GM21447 (cell line): Measurements from ENCODE around the gene PPAT.
"Not testable (repeated sequence)": the region's sequence is repeated elsewhere in the genome, so short reads cannot be mapped to it uniquely, and the experiment has no call there.

Experiments
- ATAC-seq: cut with Tn5 transposase; IDR thresholded peaks from one replicate; pipeline ENCODE4 v1.9.1; 2021; ENCODE audit not compliant: unreplicated experiment

Gene PPAT

DNA sequence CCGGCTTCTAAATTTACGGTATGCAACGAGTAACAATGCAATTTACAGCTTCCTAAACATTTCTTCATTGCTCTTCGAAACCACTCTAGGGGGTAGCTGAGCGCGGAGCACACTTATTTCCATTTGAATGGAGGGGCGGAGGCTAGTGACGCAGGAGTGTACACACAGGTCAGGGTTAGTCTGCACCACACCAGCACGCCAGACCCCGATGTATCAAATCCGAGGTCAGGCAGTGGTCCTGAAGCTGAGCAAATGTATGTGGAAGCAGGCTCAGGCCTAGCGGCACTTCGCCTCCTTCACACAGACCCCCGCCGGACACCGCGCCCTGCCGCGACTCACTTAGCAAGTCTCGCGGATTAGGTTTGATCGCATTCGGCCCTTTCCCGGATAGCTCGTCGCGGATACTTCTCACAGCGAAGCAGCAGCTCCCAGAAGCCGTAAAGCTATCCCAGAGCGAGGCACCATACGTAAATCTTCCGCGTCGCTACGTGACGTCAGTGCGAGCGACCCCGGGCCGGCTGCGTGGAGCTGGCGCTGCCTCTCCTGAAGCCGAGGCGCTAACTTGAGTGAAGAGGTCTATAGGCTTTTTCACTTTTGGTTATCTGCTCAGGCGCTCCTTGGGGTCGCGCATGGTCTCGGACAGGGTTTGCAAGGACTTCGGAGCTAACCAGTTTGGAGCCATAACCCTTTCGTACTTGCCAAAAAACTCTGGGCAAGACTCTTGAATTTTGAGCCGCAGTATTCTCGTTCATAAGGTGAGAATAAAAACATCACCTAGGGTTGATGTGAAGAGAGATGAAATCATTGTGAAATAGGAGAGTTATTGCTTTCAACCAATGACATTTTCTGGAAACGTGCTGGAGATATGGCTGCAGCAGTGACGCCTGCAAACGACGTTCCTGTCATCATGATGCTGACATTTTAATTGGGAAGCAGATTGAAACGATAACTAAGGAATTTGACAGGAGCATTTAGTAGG, 48.1 kb downstream of the PPAT start, which contains the start of gene AASDH:
Gene AASDH, minus strand, starts transcription at position 469 of the 979 bp plus-strand sequence. CDS start 3,192 bp downstream, outside the sequence.
- peak; percentile 94 for ATAC-seq

DNA sequence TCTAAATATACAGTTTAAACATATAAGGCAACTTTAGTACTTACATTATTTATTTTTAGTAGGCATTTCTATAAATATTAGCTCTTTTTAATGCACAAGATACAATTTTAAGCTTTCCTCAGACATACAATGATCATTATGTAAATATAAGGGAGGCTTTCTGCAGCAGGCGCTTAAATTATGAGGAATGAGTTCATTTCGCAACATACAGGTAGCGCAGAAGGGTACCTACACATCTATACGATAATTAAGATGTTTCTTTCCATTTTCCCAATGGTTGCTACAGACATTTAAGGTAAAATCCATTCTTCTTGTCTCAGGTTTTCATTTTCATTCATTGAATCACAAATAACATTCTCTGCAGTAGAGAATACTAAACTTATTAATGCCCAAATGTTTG, 49.3 kb downstream of the PPAT start:
- ATAC-seq, result no peak

DNA sequence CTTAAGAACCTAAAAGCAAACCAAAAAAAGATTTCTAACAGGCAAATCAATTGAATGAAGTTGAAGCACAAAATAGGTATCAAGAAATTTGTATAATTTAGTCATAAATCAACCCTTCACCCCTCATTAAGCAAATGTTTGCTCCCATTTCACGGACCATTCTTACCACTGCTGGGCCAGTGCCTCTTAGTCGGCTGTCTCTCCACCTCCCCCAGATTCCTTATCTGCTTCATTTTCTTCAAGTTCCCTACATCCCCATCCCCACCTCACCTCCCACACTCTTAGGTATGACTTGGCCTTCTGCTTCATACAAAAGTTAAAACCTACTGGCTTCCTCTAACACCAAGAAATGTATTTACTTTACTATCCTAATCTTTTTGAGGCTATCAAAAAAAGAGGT, 60.0 kb downstream of the PPAT start:
- ATAC-seq, result no peak

DNA sequence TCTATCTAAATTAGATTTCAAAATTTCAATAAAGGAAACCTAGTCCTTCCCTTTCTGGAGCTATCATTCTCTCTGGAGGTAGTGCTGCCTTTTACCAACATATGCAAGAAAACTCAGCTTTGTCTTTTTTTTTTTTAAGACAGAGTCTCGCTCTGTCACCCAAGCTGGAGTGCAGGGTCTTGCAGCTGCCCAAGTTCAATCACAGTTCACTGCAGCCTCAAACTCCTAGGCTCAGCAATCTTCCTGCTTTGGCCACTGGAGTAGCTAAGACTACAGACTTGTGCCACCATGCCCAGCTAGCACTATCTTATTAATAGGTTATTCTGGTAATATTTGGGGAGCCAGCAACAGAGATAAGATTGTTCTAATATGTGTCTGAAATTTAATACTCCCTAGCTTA, 60.5 kb downstream of the PPAT start:
- no peak for ATAC-seq

DNA sequence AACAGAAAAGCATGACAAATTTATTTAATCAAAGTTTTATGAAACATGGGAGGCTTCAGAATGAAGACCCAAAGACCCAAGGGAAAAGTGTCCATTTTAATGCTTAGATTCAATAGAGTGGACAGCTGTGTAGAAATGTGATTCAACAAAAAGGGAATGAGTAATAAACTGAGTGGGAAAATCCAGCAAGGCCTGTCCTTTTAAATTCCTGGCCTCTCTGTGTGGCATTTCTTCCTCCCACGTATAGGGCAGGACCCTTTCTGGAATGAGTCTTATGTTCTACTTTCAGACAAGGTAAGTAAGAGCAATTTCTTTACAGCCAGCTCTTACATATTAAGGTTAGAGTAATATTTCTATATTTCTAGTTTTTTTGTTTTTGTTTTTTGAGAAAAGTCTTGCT, 62.6 kb downstream of the PPAT start:
- no peak for ATAC-seq

DNA sequence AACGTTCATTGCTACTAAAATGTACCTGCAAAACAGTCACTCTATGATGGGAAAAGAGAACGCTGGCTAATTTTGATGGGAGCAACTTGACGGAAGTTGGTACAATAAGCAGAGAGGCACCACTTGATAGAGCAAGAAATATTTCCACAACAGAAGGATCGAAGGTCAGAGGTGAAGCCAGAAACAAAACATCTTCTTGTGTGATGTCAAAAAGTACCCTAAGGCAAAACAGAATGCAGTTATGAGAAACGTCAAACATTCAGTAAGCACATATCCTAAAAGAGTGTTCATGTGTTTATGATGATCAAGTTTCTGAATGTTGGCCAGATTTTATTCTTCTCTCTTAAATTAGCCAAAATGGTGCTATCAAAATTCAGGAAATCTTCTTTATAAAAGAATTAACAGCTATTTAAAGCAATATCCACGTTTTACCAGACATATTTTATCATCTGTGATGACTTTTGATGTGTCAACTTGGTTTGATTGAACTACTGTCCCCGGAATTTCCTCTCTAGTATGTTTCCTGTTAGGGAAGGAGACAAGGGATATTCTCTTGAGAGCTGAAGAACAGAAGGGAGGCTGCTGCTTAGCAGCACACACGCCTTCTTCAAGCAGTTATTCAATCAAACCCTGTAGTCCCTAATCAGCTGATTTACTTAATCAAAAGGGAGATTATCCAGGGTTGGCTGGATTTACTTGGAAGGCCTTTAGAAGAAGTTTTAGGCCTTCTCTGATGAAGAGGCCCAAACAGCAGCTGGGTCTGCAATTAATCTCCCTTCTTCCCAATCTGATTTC, 63.8 kb downstream of the PPAT start:
- ATAC-seq, result no peak

DNA sequence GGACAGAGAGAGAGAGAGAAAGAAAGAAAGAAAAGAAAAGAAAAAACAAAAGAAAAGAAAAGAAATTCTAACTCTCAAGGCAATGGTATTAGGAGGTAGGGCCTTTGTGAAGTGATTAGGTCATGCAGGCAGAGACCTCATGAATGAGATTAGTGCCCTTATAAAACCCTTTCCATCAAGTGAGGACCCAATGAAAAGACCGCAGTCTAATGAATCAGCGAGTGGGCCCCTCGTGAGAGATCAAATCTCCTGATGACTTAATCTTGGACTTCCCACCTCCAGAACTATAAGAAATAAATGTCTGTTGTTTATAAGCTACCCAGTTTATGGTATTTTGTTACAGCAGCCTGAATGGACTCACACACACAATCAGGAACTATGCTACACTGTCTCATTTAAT, 65.0 kb downstream of the PPAT start:
- no peak for ATAC-seq

DNA sequence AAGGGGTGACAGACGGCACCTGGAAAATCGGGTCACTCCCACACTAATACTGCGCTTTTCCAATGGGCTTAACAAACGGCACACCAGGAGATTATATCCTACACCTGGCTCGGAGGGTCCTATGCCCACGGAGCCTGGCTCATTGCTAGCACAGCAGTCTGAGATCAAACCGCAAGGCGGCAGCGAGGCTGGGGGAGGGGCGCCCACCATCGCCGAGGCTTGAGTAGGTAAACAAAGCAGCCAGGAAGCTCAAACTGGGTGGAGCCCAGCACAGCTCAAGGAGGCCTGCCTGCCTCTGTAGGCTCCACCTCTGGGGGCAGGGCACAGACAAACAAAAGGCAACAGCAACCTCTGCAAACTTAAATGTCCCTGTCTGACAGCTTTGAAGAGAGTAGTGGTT, 72.4 kb downstream of the PPAT start:
- not testable (repeated sequence) for ATAC-seq

DNA sequence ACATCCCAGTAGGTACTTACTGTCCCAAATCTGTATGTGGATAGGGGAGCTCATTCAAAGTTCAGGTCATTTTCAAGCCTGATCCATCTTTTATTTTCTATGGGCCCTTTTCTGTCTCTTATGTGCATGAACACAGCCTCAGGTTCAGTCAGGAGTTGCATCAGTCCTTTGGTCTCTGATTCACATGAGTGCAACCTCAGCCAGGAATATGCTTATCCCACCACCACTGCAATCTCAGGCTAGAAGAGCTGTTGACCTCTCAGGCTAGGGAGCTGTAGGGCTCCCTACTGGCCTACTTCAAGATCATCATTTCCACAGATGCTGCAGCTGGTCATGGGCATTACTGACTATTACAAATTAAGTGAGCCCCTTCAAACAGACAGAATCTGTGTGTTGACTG, 75.3 kb downstream of the PPAT start:
- no peak for ATAC-seq

DNA sequence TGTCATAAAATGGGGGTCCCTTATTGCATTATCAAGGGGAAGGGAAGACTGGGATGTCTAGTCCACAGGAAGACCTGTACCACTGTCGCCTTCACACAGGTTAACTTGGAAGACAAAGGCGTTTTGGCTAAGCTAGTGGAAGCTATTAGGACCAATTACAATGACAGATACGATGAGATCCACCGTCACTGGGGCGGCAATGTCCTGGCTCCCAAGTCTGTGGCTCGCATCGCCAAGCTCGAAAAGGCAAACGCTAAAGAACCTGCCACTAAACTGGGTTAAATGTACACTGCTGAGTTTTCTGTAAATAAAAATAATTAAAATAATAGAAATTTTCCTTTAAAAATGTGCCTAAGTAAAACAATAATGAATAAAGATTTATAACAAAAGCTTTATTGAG, 78.8 kb downstream of the PPAT start:
- no peak for ATAC-seq

DNA sequence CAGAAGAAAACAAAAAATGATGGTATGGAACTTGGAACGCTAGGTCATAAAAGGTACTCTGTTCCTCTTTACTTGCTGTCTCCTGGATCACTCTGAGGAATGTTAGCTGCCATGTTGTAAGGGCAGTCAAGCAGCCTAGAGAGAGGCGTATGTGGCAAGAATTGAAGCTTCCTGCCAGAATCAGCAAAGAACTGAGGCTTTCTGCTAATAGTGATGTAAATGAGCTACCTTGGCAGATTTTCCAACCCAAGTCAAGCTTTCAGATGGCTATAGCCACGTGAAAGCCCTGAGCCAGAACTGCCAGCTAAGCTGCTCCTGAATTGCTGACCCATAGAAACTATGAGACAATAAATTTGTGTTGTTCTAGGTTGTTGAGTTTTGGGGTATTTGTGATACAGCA, 86.8 kb downstream of the PPAT start:
- no peak for ATAC-seq

DNA sequence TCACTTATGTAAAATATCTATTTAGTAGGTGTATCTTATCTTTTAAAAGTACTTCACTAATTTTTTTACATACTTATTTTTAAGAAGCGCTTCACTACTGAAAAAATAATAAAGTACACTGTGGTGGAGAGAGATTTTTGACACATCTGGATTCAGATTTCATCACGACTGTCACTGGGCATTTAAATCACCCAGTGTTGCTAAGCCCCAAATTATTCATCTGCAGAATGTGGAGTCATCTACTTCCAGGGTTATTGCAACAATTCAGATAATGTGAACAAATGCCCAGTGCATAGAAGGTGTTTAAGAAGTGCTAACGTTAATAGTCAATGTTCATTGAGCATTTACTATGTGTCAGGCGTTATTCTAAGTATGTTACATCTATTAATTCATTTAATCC, 90.0 kb downstream of the PPAT start:
- no peak for ATAC-seq
